Measurements from ENCODE around the gene FOXK1.

Gene FOXK1

DNA sequence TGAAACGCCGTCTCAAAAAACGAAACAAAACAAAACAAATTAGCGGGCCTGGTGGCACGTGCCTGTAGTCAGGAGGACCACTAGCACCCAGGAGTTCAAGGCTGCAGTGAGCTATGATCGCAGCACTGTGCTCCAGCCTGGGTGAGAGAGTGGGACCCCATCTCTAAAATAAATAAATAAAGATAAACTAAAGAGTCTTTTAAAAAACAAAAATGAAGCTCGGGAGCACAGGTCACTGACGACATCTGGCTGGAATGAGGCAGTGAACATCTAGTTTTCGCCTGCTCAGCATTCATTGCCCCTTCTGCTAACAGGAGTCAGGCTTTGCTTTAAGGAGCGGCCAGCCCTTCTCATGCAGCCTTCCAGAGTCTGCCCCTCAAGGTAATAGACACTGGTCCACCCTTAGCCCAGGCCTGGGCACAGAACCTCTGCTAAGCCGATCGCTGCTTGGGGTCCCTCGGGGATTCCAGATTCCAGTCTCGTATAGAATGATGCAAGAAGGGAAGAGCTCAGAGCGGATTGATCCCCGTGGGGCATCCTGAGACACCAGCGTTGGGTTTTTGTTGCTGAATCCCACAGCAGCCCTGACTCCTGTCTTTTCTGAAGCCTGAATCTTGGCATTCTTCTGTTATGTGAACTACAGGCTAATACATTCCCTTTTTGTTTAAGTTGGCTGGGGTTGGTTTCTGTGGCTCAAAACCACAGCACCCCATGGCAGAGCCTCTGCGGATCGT, 14.2 kb upstream of the FOXK1 start:
- no peaks in the 10 kb centered on the region for H3K27me3 ChIP-seq (ENCODE audit: insufficient read depth, poor library complexity, severe bottlenecking)
- DNase-seq (ENCODE audit: low read depth in 1 of 2, low spot score in 1 of 2): no peak
- no peak overlapping the region for H3K4me3 ChIP-seq (replicated peaks; ENCODE audit: insufficient read depth, low read length)
- no peak overlapping the region for H3K27ac ChIP-seq (replicated peaks)
- TF ChIP-seq GABPA (IDR thresholded peaks at IDR 0.05; ENCODE audit: low read depth): no peak
- no peak for TF ChIP-seq POLR2AphosphoS5 (IDR thresholded peaks at IDR 0.05; ENCODE audit: low read depth)
- no peak for TF ChIP-seq SPI1 (IDR thresholded peaks at IDR 0.05; ENCODE audit: borderline replicate concordance, low read depth)

DNA sequence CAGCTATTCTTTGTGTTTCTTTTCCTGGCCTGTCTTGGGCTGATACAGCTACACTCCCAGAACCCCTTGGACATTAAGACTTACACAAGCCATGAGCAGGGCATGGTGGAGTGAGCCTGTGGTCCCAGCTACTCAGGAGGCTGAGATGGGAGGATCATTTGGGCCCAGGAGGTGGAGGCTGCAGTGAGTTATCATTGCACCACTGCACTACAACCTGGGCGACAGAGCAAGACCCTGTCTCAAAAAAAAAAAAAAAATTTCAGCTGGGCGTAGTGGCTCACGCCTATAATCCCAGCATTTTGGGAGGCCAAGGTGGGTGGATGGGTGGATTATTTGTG, 13.6 kb upstream of the FOXK1 start:
- no peak for DNase-seq (ENCODE audit: low read depth in 1 of 2, low spot score in 1 of 2)
- H3K4me3 ChIP-seq (replicated peaks; ENCODE audit: insufficient read depth, low read length): no peak overlapping the region
- H3K27me3 ChIP-seq (ENCODE audit: insufficient read depth, poor library complexity, severe bottlenecking): no peaks in the 10 kb centered on the region
- H3K27ac ChIP-seq (replicated peaks): no peak overlapping the region
- no peak for TF ChIP-seq SPI1 (IDR thresholded peaks at IDR 0.05; ENCODE audit: borderline replicate concordance, low read depth)
- no peak for TF ChIP-seq GABPA (IDR thresholded peaks at IDR 0.05; ENCODE audit: low read depth)
- TF ChIP-seq, protein P1, sequence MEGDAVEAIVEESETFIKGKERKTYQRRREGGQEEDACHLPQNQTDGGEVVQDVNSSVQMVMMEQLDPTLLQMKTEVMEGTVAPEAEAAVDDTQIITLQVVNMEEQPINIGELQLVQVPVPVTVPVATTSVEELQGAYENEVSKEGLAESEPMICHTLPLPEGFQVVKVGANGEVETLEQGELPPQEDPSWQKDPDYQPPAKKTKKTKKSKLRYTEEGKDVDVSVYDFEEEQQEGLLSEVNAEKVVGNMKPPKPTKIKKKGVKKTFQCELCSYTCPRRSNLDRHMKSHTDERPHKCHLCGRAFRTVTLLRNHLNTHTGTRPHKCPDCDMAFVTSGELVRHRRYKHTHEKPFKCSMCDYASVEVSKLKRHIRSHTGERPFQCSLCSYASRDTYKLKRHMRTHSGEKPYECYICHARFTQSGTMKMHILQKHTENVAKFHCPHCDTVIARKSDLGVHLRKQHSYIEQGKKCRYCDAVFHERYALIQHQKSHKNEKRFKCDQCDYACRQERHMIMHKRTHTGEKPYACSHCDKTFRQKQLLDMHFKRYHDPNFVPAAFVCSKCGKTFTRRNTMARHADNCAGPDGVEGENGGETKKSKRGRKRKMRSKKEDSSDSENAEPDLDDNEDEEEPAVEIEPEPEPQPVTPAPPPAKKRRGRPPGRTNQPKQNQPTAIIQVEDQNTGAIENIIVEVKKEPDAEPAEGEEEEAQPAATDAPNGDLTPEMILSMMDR (IDR thresholded peaks at IDR 0.05; ENCODE audit: insufficient read depth, low read length): no peak
- TF ChIP-seq, protein P2, sequence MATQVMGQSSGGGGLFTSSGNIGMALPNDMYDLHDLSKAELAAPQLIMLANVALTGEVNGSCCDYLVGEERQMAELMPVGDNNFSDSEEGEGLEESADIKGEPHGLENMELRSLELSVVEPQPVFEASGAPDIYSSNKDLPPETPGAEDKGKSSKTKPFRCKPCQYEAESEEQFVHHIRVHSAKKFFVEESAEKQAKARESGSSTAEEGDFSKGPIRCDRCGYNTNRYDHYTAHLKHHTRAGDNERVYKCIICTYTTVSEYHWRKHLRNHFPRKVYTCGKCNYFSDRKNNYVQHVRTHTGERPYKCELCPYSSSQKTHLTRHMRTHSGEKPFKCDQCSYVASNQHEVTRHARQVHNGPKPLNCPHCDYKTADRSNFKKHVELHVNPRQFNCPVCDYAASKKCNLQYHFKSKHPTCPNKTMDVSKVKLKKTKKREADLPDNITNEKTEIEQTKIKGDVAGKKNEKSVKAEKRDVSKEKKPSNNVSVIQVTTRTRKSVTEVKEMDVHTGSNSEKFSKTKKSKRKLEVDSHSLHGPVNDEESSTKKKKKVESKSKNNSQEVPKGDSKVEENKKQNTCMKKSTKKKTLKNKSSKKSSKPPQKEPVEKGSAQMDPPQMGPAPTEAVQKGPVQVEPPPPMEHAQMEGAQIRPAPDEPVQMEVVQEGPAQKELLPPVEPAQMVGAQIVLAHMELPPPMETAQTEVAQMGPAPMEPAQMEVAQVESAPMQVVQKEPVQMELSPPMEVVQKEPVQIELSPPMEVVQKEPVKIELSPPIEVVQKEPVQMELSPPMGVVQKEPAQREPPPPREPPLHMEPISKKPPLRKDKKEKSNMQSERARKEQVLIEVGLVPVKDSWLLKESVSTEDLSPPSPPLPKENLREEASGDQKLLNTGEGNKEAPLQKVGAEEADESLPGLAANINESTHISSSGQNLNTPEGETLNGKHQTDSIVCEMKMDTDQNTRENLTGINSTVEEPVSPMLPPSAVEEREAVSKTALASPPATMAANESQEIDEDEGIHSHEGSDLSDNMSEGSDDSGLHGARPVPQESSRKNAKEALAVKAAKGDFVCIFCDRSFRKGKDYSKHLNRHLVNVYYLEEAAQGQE (IDR thresholded peaks at IDR 0.05; ENCODE audit: insufficient replicate concordance, low read depth): no peak
- no peak for TF ChIP-seq POLR2AphosphoS5 (IDR thresholded peaks at IDR 0.05; ENCODE audit: low read depth)

DNA sequence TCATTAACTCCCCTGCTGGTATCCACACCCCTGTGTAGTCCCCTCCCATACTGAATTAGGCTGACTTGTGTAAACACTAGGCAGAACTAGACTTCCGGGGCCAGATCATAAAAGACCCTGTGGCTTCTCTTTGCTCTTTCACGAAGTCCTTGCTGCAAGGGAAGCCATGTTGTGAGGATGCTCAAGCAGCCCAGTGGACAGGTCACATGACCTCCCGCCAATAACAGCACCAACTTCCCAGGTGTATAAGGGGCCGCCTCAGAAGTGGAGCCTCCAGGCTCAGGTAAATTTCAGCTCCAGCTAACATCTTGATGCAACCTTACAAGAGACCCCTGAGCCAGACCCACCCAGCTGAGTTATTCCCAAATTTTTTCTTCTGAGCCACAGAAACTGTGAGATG, 11.3 kb upstream of the FOXK1 start:
- Histone ChIP-seq H3K27me3 (ENCODE audit: insufficient read depth, poor library complexity, severe bottlenecking) (no peaks in the 10 kb centered on the region), H3K4me3 (replicated peaks; ENCODE audit: insufficient read depth, low read length) (no peak overlapping the region), H3K27ac (replicated peaks) (no peak overlapping the region)
- DNase-seq (ENCODE audit: low read depth in 1 of 2, low spot score in 1 of 2): no peak
- TF ChIP-seq POLR2AphosphoS5 (IDR thresholded peaks at IDR 0.05; ENCODE audit: low read depth) (no peak), GABPA (IDR thresholded peaks at IDR 0.05; ENCODE audit: low read depth) (no peak), SPI1 (IDR thresholded peaks at IDR 0.05; ENCODE audit: borderline replicate concordance, low read depth) (no peak)
- TF ChIP-seq, protein P1 (IDR thresholded peaks at IDR 0.05; ENCODE audit: insufficient read depth, low read length): no peak
- TF ChIP-seq, protein P2 (IDR thresholded peaks at IDR 0.05; ENCODE audit: insufficient replicate concordance, low read depth): no peak

DNA sequence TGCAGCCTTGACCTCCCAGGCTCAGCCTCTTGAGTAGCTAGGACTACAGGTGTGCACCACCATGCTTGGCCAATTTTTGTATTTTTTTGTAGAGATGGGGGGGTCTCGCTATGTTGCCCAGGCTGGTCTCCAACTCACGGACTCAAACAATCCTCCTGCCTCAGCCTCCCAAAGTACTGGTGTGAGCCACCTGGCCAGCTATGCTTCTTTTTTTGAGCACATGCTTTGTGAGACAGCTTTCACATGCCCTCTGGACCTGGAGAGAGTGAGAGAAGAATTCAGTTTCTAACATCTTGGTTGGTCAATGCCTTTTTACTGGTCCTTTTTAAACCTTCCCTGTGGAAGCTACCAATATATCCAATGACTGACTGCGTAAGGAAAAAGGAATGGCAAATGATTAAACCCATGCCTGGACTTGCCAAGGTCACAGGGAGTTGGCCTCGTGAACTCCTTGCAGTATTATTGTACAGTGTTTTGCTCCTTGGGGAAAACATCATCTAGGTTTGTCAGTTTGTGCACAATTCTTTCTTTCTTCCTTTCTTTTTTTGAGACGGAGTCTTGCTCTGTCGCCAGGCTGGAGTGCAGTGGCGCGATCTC, 6.2 kb upstream of the FOXK1 start:
- no peak for DNase-seq (ENCODE audit: low read depth in 1 of 2, low spot score in 1 of 2)

More for the DNA sequence above, 6.2 kb upstream of the FOXK1 start:
- no peak overlapping the region for H3K27ac ChIP-seq (replicated peaks)
- H3K4me3 ChIP-seq (replicated peaks; ENCODE audit: insufficient read depth, low read length): no peak overlapping the region
- H3K27me3 ChIP-seq (ENCODE audit: insufficient read depth, poor library complexity, severe bottlenecking): no peaks in the 10 kb centered on the region
- no peak for TF ChIP-seq GABPA (IDR thresholded peaks at IDR 0.05; ENCODE audit: low read depth)
- TF ChIP-seq, protein P1 (IDR thresholded peaks at IDR 0.05; ENCODE audit: insufficient read depth, low read length): no peak
- TF ChIP-seq SPI1 (IDR thresholded peaks at IDR 0.05; ENCODE audit: borderline replicate concordance, low read depth): no peak
- TF ChIP-seq, protein P2 (IDR thresholded peaks at IDR 0.05; ENCODE audit: insufficient replicate concordance, low read depth): no peak
- TF ChIP-seq POLR2AphosphoS5 (IDR thresholded peaks at IDR 0.05; ENCODE audit: low read depth): no peak
